ENCODE data around the gene CDK5.

The CDK5 gene

GRCh38 chr7:151028131-151028947 is 29.4 kb downstream of the CDK5 start, which contains the start of gene ABCB8:
TSS of gene ABCB8 (plus strand) at chr7:151028450. CDS start at chr7:151028516, 66 bp downstream.
- TF ChIP-seq FOXP2 (optimal IDR thresholded peaks at IDR 0.05; ENCODE audit: borderline replicate concordance, extremely low read depth, extremely low read length, insufficient read depth) (peak; percentile 57), POLR2AphosphoS5 (IDR thresholded peaks at IDR 0.05; ENCODE audit: low read depth, low read length) (peak; percentile 54; the same call in 1 of the 2 replicates), SIN3A (IDR thresholded peaks at IDR 0.05; ENCODE audit: borderline replicate concordance, insufficient read depth, low read length) (no peak; the same call in 1 of the 2 replicates), TAF1 (IDR thresholded peaks at IDR 0.05; ENCODE audit: borderline replicate concordance, insufficient read depth, low read length) (no peak), REST (IDR thresholded peaks at IDR 0.05; ENCODE audit: insufficient read depth in 1 of 2, low read depth in 2 of 2, low read length in 2 of 2) (no peak)

- TF ChIP-seq SIN3A (IDR thresholded peaks at IDR 0.05; ENCODE audit: borderline replicate concordance, insufficient read depth, low read length) (no peak), REST (IDR thresholded peaks at IDR 0.05; ENCODE audit: insufficient read depth in 1 of 2, low read depth in 2 of 2, low read length in 2 of 2) (no peak), TAF1 (IDR thresholded peaks at IDR 0.05; ENCODE audit: borderline replicate concordance, insufficient read depth, low read length) (no peak), FOXP2 (optimal IDR thresholded peaks at IDR 0.05; ENCODE audit: borderline replicate concordance, extremely low read depth, extremely low read length, insufficient read depth) (no peak), POLR2AphosphoS5 (IDR thresholded peaks at IDR 0.05; ENCODE audit: low read depth, low read length) (no peak)
These were observed 31.6 kb downstream of the CDK5 start for GRCh38 chr7:151025924-151026671.

- no peak for TF ChIP-seq FOXP2 (optimal IDR thresholded peaks at IDR 0.05; ENCODE audit: borderline replicate concordance, extremely low read depth, extremely low read length, insufficient read depth)
- no peak for TF ChIP-seq POLR2AphosphoS5 (IDR thresholded peaks at IDR 0.05; ENCODE audit: low read depth, low read length)
- TF ChIP-seq TAF1 (IDR thresholded peaks at IDR 0.05; ENCODE audit: borderline replicate concordance, insufficient read depth, low read length), result no peak
- no peak for TF ChIP-seq SIN3A (IDR thresholded peaks at IDR 0.05; ENCODE audit: borderline replicate concordance, insufficient read depth, low read length)
- TF ChIP-seq REST (IDR thresholded peaks at IDR 0.05; ENCODE audit: insufficient read depth in 1 of 2, low read depth in 2 of 2, low read length in 2 of 2), result no peak
These were observed 33.2 kb downstream of the CDK5 start, which contains the start of gene ATG9B for GRCh38 chr7:151024435-151025056. TSS of gene ATG9B (minus strand) at chr7:151024494. CDS start at chr7:151024423, 71 bp downstream.

GRCh38 chr7:151023232-151023631 is 34.5 kb downstream of the CDK5 start:
- no peak for TF ChIP-seq SIN3A (IDR thresholded peaks at IDR 0.05; ENCODE audit: borderline replicate concordance, insufficient read depth, low read length)
- TF ChIP-seq TAF1 (IDR thresholded peaks at IDR 0.05; ENCODE audit: borderline replicate concordance, insufficient read depth, low read length), result no peak
- TF ChIP-seq REST (IDR thresholded peaks at IDR 0.05; ENCODE audit: insufficient read depth in 1 of 2, low read depth in 2 of 2, low read length in 2 of 2), result no peak
- no peak for TF ChIP-seq FOXP2 (optimal IDR thresholded peaks at IDR 0.05; ENCODE audit: borderline replicate concordance, extremely low read depth, extremely low read length, insufficient read depth)
- no peak for TF ChIP-seq POLR2AphosphoS5 (IDR thresholded peaks at IDR 0.05; ENCODE audit: low read depth, low read length)
